Lower leg skin (tissue), 4 donors: Measurements from ENCODE around the gene MPP3. TPM values are rescaled to one million over a fixed set of nuclear protein-coding genes. Genes with fewer than 3 reads are reported as not detected.

Source experiments
- DNase-seq, 2 donors: peaks; one replicate each; pipeline ENCODE4 v3.0.0-alpha.2; 2019; ENCODE audit warnings: low spot score in 2 of 2
- H3K4me3 ChIP-seq: fragments of 200-600 bp; sonication (generic); 2 replicates; pipeline ENCODE4 v1.5.1; 2017; ENCODE audit warnings: mild to moderate bottlenecking, low read depth; ENCODE audit not compliant: poor library complexity, severe bottlenecking
- POLR2A ChIP-seq, 2 donors: fragments of 450-650 bp; IDR thresholded peaks; one replicate each; pipeline ENCODE4 v1.6.1; 2016 to 2017; ENCODE audit warnings: antibody characterized with exemption in 2 of 2, mild to moderate bottlenecking in 1 of 2, moderate library complexity in 1 of 2
- WGBS, 2 donors: methylation state at CpG; one replicate each; pipeline ENCODE4 v1.1.5; 2018; 5-methylcytosine and 5-hydroxymethylcytosine counted together
- intact Hi-C: fragments of 100-400 bp; cut with DNase I; formaldehyde crosslinking; loops from one replicate; pipeline ENCODE4 v1.15.0; 2023; ENCODE audit warnings: low total_unique reads
- total RNA-seq, 4 donors: library from RNA; depleted of rRNA; stranded (reverse); fragments of >200 nt; gene quantifications; one replicate each; pipeline ENCODE4 v1.1.0, GENCODE V29; 2016
- TF ChIP-seq, protein P1 (sequence below), 3 donors: fragments of 450-650 bp; IDR thresholded peaks; one replicate each; pipeline ENCODE4 v1.5.1; 2016; ENCODE audit warnings: antibody characterized with exemption in 3 of 3, mild to moderate bottlenecking in 3 of 3, moderate library complexity in 2 of 3

Gene MPP3
- total RNA-seq, 4 donors from 2014 or later, result 1.9 to 8.9 (median 6.3) TPM

GRCh38 chr17:43809121-43809520 lies 23.8 kb downstream of the MPP3 start:
- 96 to 100% methylated on average over 5 of the region's 5 CpGs for WGBS, 2 donors
- DNase-seq, result peak in 1 of 2 donors; percentile 23
- intact Hi-C loops, result no loop called here
- TF ChIP-seq POLR2A (IDR thresholded peaks at IDR 0.05), result no peak
- TF ChIP-seq, protein P1, sequence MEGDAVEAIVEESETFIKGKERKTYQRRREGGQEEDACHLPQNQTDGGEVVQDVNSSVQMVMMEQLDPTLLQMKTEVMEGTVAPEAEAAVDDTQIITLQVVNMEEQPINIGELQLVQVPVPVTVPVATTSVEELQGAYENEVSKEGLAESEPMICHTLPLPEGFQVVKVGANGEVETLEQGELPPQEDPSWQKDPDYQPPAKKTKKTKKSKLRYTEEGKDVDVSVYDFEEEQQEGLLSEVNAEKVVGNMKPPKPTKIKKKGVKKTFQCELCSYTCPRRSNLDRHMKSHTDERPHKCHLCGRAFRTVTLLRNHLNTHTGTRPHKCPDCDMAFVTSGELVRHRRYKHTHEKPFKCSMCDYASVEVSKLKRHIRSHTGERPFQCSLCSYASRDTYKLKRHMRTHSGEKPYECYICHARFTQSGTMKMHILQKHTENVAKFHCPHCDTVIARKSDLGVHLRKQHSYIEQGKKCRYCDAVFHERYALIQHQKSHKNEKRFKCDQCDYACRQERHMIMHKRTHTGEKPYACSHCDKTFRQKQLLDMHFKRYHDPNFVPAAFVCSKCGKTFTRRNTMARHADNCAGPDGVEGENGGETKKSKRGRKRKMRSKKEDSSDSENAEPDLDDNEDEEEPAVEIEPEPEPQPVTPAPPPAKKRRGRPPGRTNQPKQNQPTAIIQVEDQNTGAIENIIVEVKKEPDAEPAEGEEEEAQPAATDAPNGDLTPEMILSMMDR (IDR thresholded peaks at IDR 0.05), result no peak
- H3K4me3 ChIP-seq, result no peak overlapping the region

- intact Hi-C loops, result no loop called here
- peak in 1 of 2 donors; percentile 39 for DNase-seq
- WGBS, 2 donors, result 95% methylated on average over 4 of the region's 4 CpGs
- H3K4me3 ChIP-seq, result no peak overlapping the region
- TF ChIP-seq, protein P1 (IDR thresholded peaks at IDR 0.05), result no peak
- no peak for TF ChIP-seq POLR2A (IDR thresholded peaks at IDR 0.05)
Measured at GRCh38 chr17:43808076-43808475, 24.9 kb downstream of the MPP3 start.

GRCh38 chr17:43805117-43805516 lies 27.8 kb downstream of the MPP3 start:
- TF ChIP-seq POLR2A (IDR thresholded peaks at IDR 0.05), result no peak
- TF ChIP-seq, protein P1 (IDR thresholded peaks at IDR 0.05), result no peak
- intact Hi-C loops, result no loop called here
- no peak for DNase-seq
- no peak overlapping the region for H3K4me3 ChIP-seq

- WGBS, 2 donors, result 60 to 87% methylated on average over 4 of the region's 4 CpGs
- intact Hi-C loops, result no loop called here
- no peak for DNase-seq
- TF ChIP-seq POLR2A (IDR thresholded peaks at IDR 0.05), result no peak
- TF ChIP-seq, protein P1 (IDR thresholded peaks at IDR 0.05), result no peak
- H3K4me3 ChIP-seq, result no peak overlapping the region
Measured at GRCh38 chr17:43803758-43804157, 29.2 kb downstream of the MPP3 start.

DNA sequence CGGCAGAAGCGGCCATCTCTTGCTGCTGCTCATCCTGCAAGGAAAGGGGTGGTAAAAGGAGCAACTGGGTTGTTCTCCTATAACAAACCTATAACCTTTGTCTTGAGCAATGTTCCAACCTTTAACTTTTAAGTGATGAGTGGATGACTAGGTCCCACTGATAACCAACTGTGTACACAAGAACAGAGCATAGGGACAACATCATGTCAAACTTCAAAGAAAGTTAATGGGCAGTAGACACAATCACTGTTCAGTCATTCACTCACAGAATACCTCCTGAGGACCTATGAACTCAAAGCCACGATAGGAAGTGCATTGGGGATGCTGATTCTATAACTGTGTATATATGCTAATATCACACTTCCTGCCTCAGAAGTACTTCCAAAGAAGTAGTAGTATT lies 31.1 kb downstream of the MPP3 start:
- 86 to 90% methylated on average over 3 of the region's 3 CpGs for WGBS, 2 donors
- no peak for DNase-seq
- TF ChIP-seq, protein P1 (IDR thresholded peaks at IDR 0.05), result no peak
- no peak for TF ChIP-seq POLR2A (IDR thresholded peaks at IDR 0.05)
- intact Hi-C loops, result no loop called here
- H3K4me3 ChIP-seq, result no peak overlapping the region

DNA sequence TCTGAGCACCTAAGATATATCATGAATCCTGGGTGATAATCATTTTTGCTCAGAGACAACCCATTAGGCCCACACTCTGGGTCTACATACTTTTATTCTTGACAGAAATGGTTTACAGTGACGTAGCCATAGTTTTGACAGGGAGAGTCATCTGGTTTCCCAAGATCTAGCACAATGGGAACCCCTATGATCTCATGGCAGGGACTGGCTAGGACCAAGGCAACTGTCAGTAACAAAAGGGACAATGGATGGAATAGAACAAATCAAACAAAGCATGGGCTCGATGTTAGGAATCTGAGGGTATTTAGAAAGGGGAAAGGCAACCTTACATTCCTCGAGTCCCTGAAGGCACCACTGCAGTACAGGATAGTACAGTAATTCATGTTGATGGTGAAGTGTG lies 32.2 kb downstream of the MPP3 start:
- TF ChIP-seq, protein P1 (IDR thresholded peaks at IDR 0.05), result no peak
- TF ChIP-seq POLR2A (IDR thresholded peaks at IDR 0.05), result no peak
- no peak overlapping the region for H3K4me3 ChIP-seq
- DNase-seq, result no peak
- intact Hi-C loops, result no loop called here
- WGBS, 2 donors, result 97 to 100% methylated on average over 3 of the region's 3 CpGs
